HG03575 (cell line): ENCODE measurements around the gene SH3RF3.

Experiments
- ATAC-seq: cut with Tn5 transposase; IDR thresholded peaks from one replicate; pipeline ENCODE4 v1.9.1; 2021; ENCODE audit not compliant: unreplicated experiment, insufficient number of reproducible peaks, low FRiP score; ENCODE audit errors: extremely low read depth

Gene SH3RF3

DNA sequence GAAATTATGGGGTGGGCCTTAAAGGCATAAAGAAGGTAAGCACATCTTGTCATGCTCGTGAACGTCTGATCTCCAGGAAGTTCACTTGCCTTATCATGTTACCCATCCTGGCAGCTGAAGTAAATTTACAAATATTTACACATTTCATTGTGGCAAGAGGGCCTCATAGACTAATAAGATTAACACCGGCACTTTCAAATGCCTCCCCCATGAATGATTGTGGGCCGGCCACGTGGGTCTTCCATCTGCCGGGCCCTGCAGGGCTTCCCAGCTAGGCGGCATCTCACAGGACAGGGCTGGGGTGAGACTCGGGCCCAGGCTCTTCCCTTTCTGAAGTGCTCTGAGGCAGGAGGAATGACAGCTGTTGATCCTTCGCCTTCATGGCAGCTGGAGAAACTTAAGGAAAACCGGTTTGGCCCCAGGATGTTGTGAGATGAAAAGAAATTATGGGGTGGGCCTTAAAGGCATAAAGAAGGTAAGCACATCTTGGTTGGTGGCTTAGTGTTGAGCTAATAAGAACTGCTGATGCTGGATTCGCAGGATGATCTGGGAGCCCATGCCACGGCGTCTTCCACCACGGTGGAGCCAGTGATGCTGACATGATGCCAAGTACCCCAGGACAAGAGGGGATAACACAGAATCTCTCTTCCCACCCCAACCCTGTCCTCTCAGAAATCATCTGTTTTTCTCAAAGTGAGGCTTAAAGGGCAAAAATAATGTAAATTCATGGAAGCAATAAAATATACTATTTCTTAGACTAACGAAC lies 308.5 kb downstream of the SH3RF3 start:
- no peak for ATAC-seq

DNA sequence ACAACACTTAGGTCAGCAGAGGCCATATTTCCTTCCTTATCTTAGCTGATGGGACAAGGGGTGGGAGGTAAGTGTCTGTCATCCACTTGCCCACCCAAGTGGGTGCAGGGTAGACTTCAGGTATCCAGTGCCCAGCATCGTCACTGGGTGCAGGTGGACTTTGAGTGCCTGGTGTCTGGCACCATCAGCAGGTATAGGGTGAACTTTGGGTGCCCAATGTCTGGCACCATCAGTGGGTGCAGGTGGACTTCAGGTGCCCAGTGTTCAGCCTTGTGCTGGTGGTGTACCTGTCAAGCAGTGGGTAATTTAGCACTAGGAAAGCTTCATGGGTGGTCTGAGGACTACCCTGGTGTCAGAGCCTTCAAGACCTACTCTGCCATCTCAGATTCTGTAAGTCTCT lies 309.1 kb downstream of the SH3RF3 start:
- no peak for ATAC-seq

- ATAC-seq, result no peak
These were observed 309.9 kb downstream of the SH3RF3 start for GRCh38 chr2:109438773-109439389.

- no peak for ATAC-seq
These were observed 310.4 kb downstream of the SH3RF3 start for GRCh38 chr2:109439390-109439786.

DNA sequence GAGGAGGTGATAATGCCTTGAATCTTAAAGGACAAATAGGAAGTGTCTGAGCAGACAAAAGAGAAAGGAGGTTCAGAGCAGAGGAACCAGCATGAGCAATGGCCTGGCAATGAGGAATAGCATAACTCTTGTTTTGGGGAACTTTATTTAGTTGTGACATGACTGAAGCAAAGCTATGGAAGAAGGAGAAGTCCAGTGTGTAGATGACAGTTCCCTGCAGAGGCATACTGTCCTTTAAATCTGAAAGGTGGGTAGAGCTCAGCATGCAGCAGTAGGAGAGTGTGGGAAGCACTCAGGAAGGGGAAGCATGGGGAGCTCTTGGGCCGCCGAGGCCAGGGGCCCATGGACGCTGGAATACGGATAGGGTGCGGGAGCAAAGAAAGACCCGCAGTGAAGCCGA lies 311.0 kb downstream of the SH3RF3 start:
- no peak for ATAC-seq

DNA sequence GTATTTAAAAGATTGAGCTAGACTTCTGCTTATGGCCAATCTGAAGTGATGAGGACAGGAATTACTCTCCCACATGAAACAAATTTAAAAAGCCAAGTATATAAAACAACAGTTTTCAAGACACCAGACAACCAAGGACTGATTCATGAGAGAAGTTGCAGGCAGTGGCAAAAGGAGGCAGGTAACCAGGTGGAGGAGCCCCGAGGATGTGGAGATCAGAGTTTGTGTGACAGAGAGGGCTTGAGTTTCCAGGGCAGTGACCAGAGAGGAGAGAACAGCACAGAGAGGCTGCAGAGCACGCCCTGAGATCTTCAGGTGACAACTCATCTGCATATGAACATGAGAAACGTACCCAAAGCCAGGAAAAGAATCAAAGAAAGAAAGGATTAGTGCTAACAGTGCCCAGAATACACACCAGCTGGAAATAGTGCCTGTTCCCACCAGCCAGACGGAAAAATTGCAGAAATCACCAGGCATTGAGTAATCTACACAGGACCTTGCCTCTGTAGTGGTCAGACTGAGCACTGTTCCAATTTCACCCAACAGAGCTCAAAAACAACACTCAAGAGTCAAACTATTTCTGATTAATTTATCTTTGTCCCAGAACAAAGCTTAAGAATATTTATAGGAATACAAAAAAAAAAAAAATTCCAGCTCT lies 311.6 kb downstream of the SH3RF3 start:
- ATAC-seq, result no peak

- ATAC-seq, result no peak
These were observed 313.8 kb downstream of the SH3RF3 start for GRCh38 chr2:109442715-109443319.

DNA sequence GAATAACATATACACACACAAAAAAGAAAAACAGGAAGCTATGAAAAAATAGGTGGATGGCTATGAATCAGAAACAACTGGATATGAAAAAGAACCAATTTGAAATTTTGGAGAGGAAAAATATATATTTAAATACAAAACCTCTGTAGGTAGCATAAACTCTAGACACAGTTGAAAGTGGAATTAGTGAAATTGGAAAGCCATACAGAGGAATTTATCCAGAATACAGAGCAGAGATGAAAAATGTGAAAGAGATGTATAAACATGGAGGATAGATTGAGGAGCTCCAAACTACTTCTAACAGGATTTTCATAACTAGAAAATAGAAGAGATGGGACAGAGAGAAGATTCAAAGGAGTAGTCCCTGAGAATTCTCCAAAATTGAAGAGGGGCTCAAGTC lies 315.9 kb downstream of the SH3RF3 start:
- no peak for ATAC-seq

GRCh38 chr2:109446278-109447131 lies 317.5 kb downstream of the SH3RF3 start:
- ATAC-seq, result no peak

DNA sequence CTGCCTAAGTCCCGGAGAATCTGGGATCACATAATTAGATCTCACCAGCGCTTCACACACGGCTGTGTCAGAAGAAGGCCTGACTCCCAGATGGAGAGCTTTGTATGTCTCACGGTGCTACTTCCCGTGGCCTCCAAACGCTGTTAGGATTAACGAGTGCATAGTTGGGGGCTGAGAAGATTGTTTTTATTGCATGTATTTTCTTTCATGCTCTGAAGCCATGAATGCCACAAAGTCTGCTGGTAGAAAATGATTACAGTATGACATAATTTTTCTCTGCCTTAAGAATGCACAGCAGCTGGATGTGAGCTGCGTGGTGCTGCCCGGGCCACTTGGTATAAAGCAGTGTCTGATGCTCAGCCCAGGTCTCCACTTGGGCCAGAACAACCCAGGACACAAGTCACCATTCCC lies 318.3 kb downstream of the SH3RF3 start:
- no peak for ATAC-seq

GRCh38 chr2:109447776-109448175 lies 318.8 kb downstream of the SH3RF3 start:
- ATAC-seq, result no peak

DNA sequence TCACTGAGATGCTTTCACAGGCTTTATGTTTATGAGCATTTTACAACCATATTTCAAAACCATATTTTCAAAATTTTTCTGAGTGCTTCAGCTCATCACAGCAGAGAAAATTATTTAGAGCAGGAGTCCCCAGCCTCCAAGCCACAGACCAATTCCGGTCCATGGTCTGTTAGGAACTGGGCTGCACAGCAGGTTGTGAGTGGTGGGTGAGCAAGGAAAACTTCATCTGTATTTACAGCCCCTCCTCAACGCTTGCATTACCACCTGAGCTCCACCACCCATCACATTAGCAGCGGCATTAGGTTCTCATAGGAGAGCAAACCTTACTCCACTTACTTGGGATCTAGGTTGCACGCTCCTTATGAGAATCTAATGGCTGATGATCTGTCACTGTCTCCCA lies 319.2 kb downstream of the SH3RF3 start:
- ATAC-seq, result no peak

GRCh38 chr2:109448946-109449788 lies 320.2 kb downstream of the SH3RF3 start:
- ATAC-seq, result no peak

GRCh38 chr2:109450574-109451273 lies 321.7 kb downstream of the SH3RF3 start:
- no peak for ATAC-seq

GRCh38 chr2:109451671-109452070 lies 322.7 kb downstream of the SH3RF3 start:
- ATAC-seq, result no peak

GRCh38 chr2:109452318-109453305 lies 323.6 kb downstream of the SH3RF3 start:
- ATAC-seq, result no peak
